H1 (cell line): ENCODE measurements around the gene DBH. TPM values are rescaled to one million over a fixed set of nuclear protein-coding genes. Genes with fewer than 3 reads are reported as not detected.

ENCODE experiments used
- GABPA ChIP-seq: IDR thresholded peaks from 2 replicates; pipeline ENCODE4 v1.6.1; 2011; ENCODE audit warnings: mild to moderate bottlenecking, low read length, moderate library complexity, borderline replicate concordance; ENCODE audit not compliant: insufficient read depth
- polyA plus RNA-seq, 7 experiments: library from polyadenylated mRNA; depleted of rRNA in 3 of 7; stranded (reverse) in 5 of 7; unstranded in 2 of 7; fragments of >200 nt in 5 of 7; fragments of 200-250 nt in 2 of 7; gene quantifications; 1 replicate in 5 of 7; 2 replicates in 1 of 7; 4 replicates in 1 of 7; pipeline versions ENCODE4 v1.2.1 to v1.2.3, GENCODE V29; 2011 to 2013; ENCODE audit warnings: missing spikeins in 2 of 7, mixed read lengths in 2 of 7
- total RNA-seq: library from RNA; stranded (reverse); fragmentation: NEBNext Ultra II Directional; extraction: Animal tissue kit (Norgen Biotek cat#: 25700); gene quantifications from 2 replicates; pipeline ENCODE4 v1.2.1, GENCODE V29; 2021

The DBH gene
- total and polyA plus RNA-seq, 2 of the 8 experiments (the other 6 are each of a cell fraction or from before 2014, with no cell fraction given): 0.18 TPM; not detected in 1

- peak; percentile 74; the same call in 1 of the 2 replicates for TF ChIP-seq GABPA
Observed at GRCh38 chr9:133609311-133610098, 26.7 kb upstream of the DBH start, which contains the start of gene FAM163B (continued).
